A549 treated with AZD2906 at 1 μM for 4 hours (cell line): Measurements from ENCODE around the gene DUS4L. TPM values are rescaled to one million over a fixed set of nuclear protein-coding genes. Genes with fewer than 3 reads are reported as not detected.

Source experiments
- total RNA-seq: library from RNA; stranded (reverse); fragments of 200-300 nt; extraction: Qiagen RNA extraction; gene quantifications from 5 replicates; pipeline ENCODE4 v1.2.3, GENCODE V29; 2022

The DUS4L gene, protein sequence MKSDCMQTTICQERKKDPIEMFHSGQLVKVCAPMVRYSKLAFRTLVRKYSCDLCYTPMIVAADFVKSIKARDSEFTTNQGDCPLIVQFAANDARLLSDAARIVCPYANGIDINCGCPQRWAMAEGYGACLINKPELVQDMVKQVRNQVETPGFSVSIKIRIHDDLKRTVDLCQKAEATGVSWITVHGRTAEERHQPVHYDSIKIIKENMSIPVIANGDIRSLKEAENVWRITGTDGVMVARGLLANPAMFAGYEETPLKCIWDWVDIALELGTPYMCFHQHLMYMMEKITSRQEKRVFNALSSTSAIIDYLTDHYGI
- 8.3 to 10.1 TPM (median 9.8 TPM) in 5 replicates for total RNA-seq

GRCh38 chr7:107563775-107564552 lies at the start of gene DUS4L, which contains the start of gene COG5:
DUS4L (plus strand) TSS chr7:107563971; CDS start chr7:107567071, 3,100 bp downstream.
COG5 (minus strand) TSS chr7:107563920; CDS start chr7:107563896, 24 bp downstream.

DNA sequence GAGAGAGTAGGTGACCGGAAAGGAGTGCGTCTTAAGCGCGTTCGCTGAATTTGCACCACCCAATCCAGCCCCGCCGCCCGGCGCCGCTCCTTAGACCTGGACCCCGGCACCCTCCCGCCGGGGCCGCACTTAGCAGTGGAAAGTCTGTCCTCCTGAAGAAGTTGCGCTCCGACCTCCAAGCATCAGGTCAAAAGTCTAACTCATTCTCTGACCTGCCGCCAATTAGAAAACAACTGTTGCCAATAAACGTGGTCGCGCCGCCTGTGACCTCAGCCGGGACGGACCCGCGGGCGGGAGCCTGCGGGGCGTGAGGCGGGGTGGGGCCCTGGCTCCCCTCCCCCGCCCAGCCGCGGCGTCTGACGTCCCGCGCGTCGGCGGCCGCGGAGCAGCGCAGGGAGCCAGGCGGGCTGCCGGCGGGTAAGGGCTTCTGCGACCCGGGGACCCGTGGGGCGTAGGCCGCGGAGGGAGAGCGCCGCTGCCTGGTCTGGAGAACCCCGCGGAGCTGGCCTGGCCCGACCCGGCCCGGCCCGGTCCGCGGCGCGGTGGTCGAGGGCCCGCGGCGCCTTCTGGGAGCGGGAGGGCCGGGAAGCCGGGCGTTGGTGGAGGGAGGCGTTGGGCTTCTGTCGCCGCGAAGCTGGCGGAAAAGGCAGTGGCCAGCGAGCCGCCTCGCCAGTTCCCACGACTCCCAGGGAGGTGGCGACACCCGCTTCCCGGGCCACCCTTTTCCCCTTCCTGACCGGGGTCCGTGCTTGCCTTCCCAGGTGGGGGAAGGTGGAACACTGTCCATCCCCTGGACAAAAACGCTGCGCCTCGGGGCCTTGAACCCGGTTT lies 16.3 kb downstream of the DUS4L start, which contains the start of gene BCAP29:
Gene BCAP29, plus strand, starts transcription at position 362 of the 831 bp plus-strand sequence. CDS start 527 bp downstream, outside the sequence.

Other genes with a start within 250 kb of the DUS4L start
- gene GPR22, start 93.9 kb upstream of the DUS4L start, total RNA-seq: not detected in 5 replicates
- gene COG5, start 51 bp upstream of the DUS4L start, total RNA-seq: 7.5 to 13.7 TPM (median 9.9 TPM) in 5 replicates
- gene BCAP29, start 16.3 kb downstream of the DUS4L start, total RNA-seq: 32.0 to 44.8 TPM (median 39.2 TPM) in 5 replicates
- 0.03 to 0.14 TPM (median 0.07 TPM) in 5 replicates for gene SLC26A4, start 96.9 kb downstream of the DUS4L start, total RNA-seq
- gene CBLL1, start 180.2 kb downstream of the DUS4L start, total RNA-seq: 26.4 to 50.6 TPM (median 28.8 TPM) in 5 replicates
- 0.02 to 0.05 TPM in 2 of 5 replicates, not detected in the others for gene SLC26A3, start 239.3 kb downstream of the DUS4L start, total RNA-seq